ENCODE measurements around the gene SOX1.

DNA sequence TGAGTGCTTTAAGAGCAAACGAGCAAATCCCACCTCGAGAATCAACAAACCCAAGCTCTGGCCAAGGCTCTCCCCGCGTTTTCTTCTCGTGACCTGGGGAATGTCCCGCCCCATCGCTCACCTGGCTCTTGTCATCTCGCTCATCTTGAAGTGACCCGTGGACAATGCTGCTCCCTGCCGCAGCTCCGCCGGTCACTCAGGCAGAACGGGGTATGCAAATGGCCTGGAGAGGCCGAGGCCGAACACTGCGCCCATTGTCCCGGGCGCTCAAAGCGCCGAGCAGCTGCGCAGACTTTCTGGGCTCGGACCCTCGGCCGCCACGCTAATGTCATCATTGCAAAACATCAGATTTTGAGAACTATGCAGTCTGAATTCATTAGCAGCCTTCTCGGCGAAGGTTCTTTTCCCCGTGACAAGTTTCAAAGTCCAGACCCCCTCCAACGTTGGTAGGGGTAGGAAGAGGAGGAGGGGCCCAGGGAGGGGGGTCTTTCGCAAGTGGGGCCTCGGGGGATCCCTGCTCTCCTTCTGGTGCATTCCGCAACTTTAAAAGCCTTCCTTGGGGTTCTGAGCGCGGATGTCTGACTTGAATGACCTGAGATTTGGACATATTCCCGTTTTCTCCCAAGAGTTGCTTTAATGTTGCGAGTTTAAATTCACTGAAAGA, 39.7 kb downstream of the SOX1 start:
- TF ChIP-seq, protein P1, sequence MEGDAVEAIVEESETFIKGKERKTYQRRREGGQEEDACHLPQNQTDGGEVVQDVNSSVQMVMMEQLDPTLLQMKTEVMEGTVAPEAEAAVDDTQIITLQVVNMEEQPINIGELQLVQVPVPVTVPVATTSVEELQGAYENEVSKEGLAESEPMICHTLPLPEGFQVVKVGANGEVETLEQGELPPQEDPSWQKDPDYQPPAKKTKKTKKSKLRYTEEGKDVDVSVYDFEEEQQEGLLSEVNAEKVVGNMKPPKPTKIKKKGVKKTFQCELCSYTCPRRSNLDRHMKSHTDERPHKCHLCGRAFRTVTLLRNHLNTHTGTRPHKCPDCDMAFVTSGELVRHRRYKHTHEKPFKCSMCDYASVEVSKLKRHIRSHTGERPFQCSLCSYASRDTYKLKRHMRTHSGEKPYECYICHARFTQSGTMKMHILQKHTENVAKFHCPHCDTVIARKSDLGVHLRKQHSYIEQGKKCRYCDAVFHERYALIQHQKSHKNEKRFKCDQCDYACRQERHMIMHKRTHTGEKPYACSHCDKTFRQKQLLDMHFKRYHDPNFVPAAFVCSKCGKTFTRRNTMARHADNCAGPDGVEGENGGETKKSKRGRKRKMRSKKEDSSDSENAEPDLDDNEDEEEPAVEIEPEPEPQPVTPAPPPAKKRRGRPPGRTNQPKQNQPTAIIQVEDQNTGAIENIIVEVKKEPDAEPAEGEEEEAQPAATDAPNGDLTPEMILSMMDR (IDR thresholded peaks at IDR 0.05; ENCODE audit: low read depth, low read length, missing input control), result no peak
- TF ChIP-seq YY1 (IDR thresholded peaks at IDR 0.05), result no peak
- TF ChIP-seq, protein P2, sequence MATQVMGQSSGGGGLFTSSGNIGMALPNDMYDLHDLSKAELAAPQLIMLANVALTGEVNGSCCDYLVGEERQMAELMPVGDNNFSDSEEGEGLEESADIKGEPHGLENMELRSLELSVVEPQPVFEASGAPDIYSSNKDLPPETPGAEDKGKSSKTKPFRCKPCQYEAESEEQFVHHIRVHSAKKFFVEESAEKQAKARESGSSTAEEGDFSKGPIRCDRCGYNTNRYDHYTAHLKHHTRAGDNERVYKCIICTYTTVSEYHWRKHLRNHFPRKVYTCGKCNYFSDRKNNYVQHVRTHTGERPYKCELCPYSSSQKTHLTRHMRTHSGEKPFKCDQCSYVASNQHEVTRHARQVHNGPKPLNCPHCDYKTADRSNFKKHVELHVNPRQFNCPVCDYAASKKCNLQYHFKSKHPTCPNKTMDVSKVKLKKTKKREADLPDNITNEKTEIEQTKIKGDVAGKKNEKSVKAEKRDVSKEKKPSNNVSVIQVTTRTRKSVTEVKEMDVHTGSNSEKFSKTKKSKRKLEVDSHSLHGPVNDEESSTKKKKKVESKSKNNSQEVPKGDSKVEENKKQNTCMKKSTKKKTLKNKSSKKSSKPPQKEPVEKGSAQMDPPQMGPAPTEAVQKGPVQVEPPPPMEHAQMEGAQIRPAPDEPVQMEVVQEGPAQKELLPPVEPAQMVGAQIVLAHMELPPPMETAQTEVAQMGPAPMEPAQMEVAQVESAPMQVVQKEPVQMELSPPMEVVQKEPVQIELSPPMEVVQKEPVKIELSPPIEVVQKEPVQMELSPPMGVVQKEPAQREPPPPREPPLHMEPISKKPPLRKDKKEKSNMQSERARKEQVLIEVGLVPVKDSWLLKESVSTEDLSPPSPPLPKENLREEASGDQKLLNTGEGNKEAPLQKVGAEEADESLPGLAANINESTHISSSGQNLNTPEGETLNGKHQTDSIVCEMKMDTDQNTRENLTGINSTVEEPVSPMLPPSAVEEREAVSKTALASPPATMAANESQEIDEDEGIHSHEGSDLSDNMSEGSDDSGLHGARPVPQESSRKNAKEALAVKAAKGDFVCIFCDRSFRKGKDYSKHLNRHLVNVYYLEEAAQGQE (IDR thresholded peaks at IDR 0.05), result no peak
- TF ChIP-seq JUND (IDR thresholded peaks at IDR 0.05), result no peak
- no peak for TF ChIP-seq RAD21 (IDR thresholded peaks at IDR 0.05)
- no peak for TF ChIP-seq SP1 (IDR thresholded peaks at IDR 0.05)
- no peak for TF ChIP-seq EGR1 (IDR thresholded peaks at IDR 0.05; ENCODE audit: low read depth in 2 of 2)
- TF ChIP-seq, protein P3, sequence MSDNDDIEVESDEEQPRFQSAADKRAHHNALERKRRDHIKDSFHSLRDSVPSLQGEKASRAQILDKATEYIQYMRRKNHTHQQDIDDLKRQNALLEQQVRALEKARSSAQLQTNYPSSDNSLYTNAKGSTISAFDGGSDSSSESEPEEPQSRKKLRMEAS (IDR thresholded peaks at IDR 0.05), result no peak
- TF ChIP-seq HNF4G (IDR thresholded peaks at IDR 0.05), result no peak
- TF ChIP-seq, protein P4, sequence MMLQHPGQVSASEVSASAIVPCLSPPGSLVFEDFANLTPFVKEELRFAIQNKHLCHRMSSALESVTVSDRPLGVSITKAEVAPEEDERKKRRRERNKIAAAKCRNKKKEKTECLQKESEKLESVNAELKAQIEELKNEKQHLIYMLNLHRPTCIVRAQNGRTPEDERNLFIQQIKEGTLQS (IDR thresholded peaks at IDR 0.05), result no peak
- TF ChIP-seq, protein P5, sequence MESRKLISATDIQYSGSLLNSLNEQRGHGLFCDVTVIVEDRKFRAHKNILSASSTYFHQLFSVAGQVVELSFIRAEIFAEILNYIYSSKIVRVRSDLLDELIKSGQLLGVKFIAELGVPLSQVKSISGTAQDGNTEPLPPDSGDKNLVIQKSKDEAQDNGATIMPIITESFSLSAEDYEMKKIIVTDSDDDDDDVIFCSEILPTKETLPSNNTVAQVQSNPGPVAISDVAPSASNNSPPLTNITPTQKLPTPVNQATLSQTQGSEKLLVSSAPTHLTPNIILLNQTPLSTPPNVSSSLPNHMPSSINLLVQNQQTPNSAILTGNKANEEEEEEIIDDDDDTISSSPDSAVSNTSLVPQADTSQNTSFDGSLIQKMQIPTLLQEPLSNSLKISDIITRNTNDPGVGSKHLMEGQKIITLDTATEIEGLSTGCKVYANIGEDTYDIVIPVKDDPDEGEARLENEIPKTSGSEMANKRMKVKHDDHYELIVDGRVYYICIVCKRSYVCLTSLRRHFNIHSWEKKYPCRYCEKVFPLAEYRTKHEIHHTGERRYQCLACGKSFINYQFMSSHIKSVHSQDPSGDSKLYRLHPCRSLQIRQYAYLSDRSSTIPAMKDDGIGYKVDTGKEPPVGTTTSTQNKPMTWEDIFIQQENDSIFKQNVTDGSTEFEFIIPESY (IDR thresholded peaks at IDR 0.05), result no peak
- TF ChIP-seq GABPA (IDR thresholded peaks at IDR 0.05 in 1 of 2, conservative IDR thresholded peaks at IDR 0.05 in 1 of 2), result no peak
